Astrocyte (in vitro differentiated cells and primary cell): ENCODE results near the gene HSPA2. TPM values are rescaled to one million over a fixed set of nuclear protein-coding genes. Genes with fewer than 3 reads are reported as not detected.

Experiments
- DNase-seq: peaks from one replicate; pipeline ENCODE4 v3.0.0-alpha.2; 2010; ENCODE audit warnings: low read depth
- FAIRE-seq: peaks from 2 replicates; lab custom pipeline; 2011; peaks lifted over from hg19 to GRCh38; lab: Jason Lieb, UNC
- H2AFZ ChIP-seq: 2 replicates; pipeline ENCODE4 v1.6.0; 2012; ENCODE audit warnings: low read depth, low read length, inconsistent platforms
- H3K27ac ChIP-seq: 2 replicates; pipeline ENCODE4 v1.5.1; 2011; ENCODE audit warnings: low read depth, low read length, inconsistent platforms
- H3K27me3 ChIP-seq: 2 replicates; pipeline ENCODE4 v1.6.0; 2011; ENCODE audit warnings: low read length, inconsistent platforms; ENCODE audit not compliant: insufficient read depth
- H3K36me3 ChIP-seq: 2 replicates; pipeline ENCODE4 v1.5.1; 2011; ENCODE audit warnings: low read length, inconsistent platforms; ENCODE audit not compliant: insufficient read depth
- H3K4me1 ChIP-seq: 2 replicates; pipeline ENCODE4 v1.5.1; 2011; ENCODE audit warnings: low read length, inconsistent platforms; ENCODE audit not compliant: insufficient read depth
- H3K4me2 ChIP-seq: 2 replicates; pipeline ENCODE4 v1.6.0; 2012; ENCODE audit warnings: low read length, inconsistent platforms
- H3K4me3 ChIP-seq: 2 replicates; pipeline ENCODE4 v1.5.1; 2011; ENCODE audit warnings: low read depth, mild to moderate bottlenecking, low read length, inconsistent platforms; ENCODE audit not compliant: insufficient read depth
- H3K79me2 ChIP-seq: 2 replicates; pipeline ENCODE4 v1.6.0; 2012; ENCODE audit warnings: mild to moderate bottlenecking, low read length, inconsistent platforms; ENCODE audit not compliant: insufficient read depth
- H3K9ac ChIP-seq: 2 replicates; pipeline ENCODE4 v1.6.0; 2012; ENCODE audit warnings: mild to moderate bottlenecking, low read length, inconsistent platforms
- H3K9me3 ChIP-seq: 2 replicates; pipeline ENCODE4 v1.5.1; 2012; ENCODE audit warnings: low read depth, mild to moderate bottlenecking, low read length, inconsistent platforms; ENCODE audit not compliant: insufficient read depth
- H4K20me1 ChIP-seq: 2 replicates; pipeline ENCODE4 v1.6.0; 2012; ENCODE audit warnings: low read length, inconsistent platforms; ENCODE audit not compliant: insufficient read depth
- H3K27ac Mint-ChIP-seq: one replicate; pipeline ENCODE4 v1.8.0; 2021; ENCODE audit warnings: mild to moderate bottlenecking, mixed read lengths; ENCODE audit not compliant: unreplicated experiment
- H3K27me3 Mint-ChIP-seq: one replicate; pipeline ENCODE4 v1.8.0; 2021; ENCODE audit warnings: low read depth, mixed read lengths; ENCODE audit not compliant: unreplicated experiment
- H3K36me3 Mint-ChIP-seq: one replicate; pipeline ENCODE4 v1.8.0; 2021; ENCODE audit warnings: low read depth, mixed read lengths; ENCODE audit not compliant: unreplicated experiment
- H3K4me1 Mint-ChIP-seq: one replicate; pipeline ENCODE4 v1.8.0; 2021; ENCODE audit warnings: low read depth, mixed read lengths; ENCODE audit not compliant: unreplicated experiment
- H3K4me3 Mint-ChIP-seq: one replicate; pipeline ENCODE4 v1.8.0; 2021; ENCODE audit warnings: mild to moderate bottlenecking, moderate library complexity, mixed read lengths; ENCODE audit not compliant: unreplicated experiment
- H3K9me3 Mint-ChIP-seq: one replicate; pipeline ENCODE4 v1.8.0; 2021; ENCODE audit warnings: mild to moderate bottlenecking, mixed read lengths; ENCODE audit not compliant: unreplicated experiment
- EZH2 ChIP-seq: IDR thresholded peaks from 2 replicates; pipeline ENCODE4 v1.6.1; 2012; ENCODE audit warnings: mild to moderate bottlenecking, low read length, inconsistent platforms; ENCODE audit not compliant: insufficient read depth
- total RNA-seq: library from RNA; stranded (reverse); gene quantifications from 2 replicates; pipeline ENCODE4 v1.2.1, GENCODE V29; 2021
- TF ChIP-seq, protein P1 (sequence below): IDR thresholded peaks from 2 replicates; pipeline ENCODE4 v1.5.1; 2011; ENCODE audit warnings: low read depth, mild to moderate bottlenecking, inconsistent platforms, low read length, moderate library complexity; ENCODE audit not compliant: insufficient read depth

Gene HSPA2
- total RNA-seq, 1 donor from 2014 or later, result 2.8 TPM

DNA sequence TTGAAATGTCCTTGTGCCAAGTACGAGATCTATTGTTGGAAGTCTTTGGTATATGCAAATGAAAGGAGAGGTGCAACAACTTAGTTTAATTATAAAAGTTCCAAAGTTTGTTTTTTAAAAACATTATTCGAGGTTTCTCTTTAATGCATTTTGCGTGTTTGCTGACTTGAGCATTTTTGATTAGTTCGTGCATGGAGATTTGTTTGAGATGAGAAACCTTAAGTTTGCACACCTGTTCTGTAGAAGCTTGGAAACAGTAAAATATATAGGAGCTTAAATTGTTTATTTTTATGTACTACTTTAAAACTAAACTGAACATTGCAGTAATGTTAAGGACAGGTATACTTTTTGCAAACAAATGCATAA is 2.3 kb downstream of the HSPA2 start:
- Histone ChIP-seq H3K4me1 (peaks cover 18% of the 10 kb centered on the region), H3K79me2 (peaks cover 10% of the 10 kb centered on the region), H3K9me3 (peaks cover 15% of the 10 kb centered on the region), H3K4me2 (peak overlapping the region; percentile 91), H4K20me1 (peaks cover 9% of the 10 kb centered on the region), H3K27ac (no peak overlapping the region), H2AFZ (no peak overlapping the region), H3K9ac (no peak overlapping the region), H3K27me3 (peaks cover 18% of the 10 kb centered on the region), H3K4me3 (peak overlapping the region; percentile 61), H3K36me3 (no peaks in the 10 kb centered on the region)
- no peak for DNase-seq
- Mint-ChIP-seq H3K36me3 (peaks cover 6% of the 10 kb centered on the region), H3K9me3 (peaks cover 6% of the 10 kb centered on the region), H3K27ac (no peak overlapping the region), H3K27me3 (no peaks in the 10 kb centered on the region), H3K4me3 (no peak overlapping the region), H3K4me1 (peaks cover 7% of the 10 kb centered on the region)
- FAIRE-seq, result no peak
- TF ChIP-seq, protein P1, sequence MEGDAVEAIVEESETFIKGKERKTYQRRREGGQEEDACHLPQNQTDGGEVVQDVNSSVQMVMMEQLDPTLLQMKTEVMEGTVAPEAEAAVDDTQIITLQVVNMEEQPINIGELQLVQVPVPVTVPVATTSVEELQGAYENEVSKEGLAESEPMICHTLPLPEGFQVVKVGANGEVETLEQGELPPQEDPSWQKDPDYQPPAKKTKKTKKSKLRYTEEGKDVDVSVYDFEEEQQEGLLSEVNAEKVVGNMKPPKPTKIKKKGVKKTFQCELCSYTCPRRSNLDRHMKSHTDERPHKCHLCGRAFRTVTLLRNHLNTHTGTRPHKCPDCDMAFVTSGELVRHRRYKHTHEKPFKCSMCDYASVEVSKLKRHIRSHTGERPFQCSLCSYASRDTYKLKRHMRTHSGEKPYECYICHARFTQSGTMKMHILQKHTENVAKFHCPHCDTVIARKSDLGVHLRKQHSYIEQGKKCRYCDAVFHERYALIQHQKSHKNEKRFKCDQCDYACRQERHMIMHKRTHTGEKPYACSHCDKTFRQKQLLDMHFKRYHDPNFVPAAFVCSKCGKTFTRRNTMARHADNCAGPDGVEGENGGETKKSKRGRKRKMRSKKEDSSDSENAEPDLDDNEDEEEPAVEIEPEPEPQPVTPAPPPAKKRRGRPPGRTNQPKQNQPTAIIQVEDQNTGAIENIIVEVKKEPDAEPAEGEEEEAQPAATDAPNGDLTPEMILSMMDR, result no peak
- TF ChIP-seq EZH2, result no peak

DNA sequence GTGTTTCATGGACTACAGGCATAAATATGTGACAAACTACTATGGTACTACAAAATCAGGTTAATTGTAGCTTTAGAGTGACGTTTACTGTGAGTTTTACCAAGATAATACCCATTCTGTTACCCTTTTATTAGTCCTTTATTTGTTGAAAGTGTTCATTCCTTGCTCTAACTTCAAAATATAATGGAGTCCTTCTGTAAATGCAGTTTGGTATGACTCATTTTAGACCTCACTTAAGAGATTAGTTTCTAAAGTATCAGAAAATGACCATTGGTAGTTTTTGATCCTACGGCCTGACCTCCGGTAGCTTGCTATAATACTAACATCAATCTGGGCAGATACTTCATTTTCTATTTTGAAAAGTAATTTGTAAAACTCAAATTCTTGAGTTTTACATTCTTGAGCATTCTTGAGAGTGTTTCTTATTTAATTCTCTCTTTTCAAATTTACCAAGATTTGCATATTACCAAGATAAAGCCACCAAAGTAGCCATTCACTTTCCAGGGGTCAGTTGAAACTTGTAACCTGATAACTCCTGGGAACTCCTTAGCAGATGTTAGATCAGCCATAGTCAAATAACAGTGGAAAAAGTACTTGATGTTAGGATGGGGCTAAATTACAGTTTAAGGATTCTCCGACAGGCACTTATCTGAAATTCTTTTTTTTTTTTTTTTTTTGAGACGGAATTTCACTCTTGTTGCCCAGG is 4.2 kb downstream of the HSPA2 start:
- H3K27me3 Mint-ChIP-seq, result peaks cover 5% of the 10 kb centered on the region
- H3K9ac ChIP-seq, result no peak overlapping the region
- H3K4me1 ChIP-seq, result peaks cover 22% of the 10 kb centered on the region
- no peak for FAIRE-seq
- H3K9me3 Mint-ChIP-seq, result peaks cover 4% of the 10 kb centered on the region
- H3K4me3 Mint-ChIP-seq, result no peak overlapping the region
- no peak overlapping the region for H3K27ac ChIP-seq
- H3K36me3 Mint-ChIP-seq, result peaks cover 6% of the 10 kb centered on the region
- H3K4me1 Mint-ChIP-seq, result peaks cover 17% of the 10 kb centered on the region
- DNase-seq, result no peak
- H3K79me2 ChIP-seq, result peaks cover 10% of the 10 kb centered on the region
- no peak overlapping the region for H3K27ac Mint-ChIP-seq
- TF ChIP-seq, protein P1, result no peak
- TF ChIP-seq EZH2, result no peak
- peaks cover 15% of the 10 kb centered on the region for H3K9me3 ChIP-seq
- no peak overlapping the region for H3K4me3 ChIP-seq
- peaks cover 9% of the 10 kb centered on the region for H4K20me1 ChIP-seq
- peaks cover 18% of the 10 kb centered on the region for H3K27me3 ChIP-seq
- no peaks in the 10 kb centered on the region for H3K36me3 ChIP-seq
- no peak overlapping the region for H2AFZ ChIP-seq
- H3K4me2 ChIP-seq, result no peak overlapping the region

DNA sequence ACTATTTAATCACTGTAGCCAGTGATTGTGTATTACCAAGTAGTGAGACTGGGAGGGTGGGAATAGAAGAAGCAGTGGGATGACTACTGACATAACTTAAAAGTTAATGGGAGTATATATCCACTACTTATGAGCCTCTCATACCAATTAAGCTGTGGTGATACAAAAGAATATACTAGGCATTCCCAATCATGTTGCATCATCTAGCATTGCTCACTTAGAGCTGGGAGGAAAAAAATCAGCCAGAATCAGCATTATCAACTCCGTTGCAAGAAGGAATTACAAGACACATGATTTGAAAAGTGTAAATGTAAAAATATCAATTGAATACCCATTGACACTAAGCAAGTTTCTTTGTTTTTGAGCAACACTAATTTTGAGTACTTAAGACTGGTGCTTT is 8.5 kb downstream of the HSPA2 start:
- Histone ChIP-seq H3K4me3 (no peak overlapping the region), H3K9ac (no peak overlapping the region), H4K20me1 (no peaks in the 10 kb centered on the region), H3K36me3 (no peaks in the 10 kb centered on the region), H3K79me2 (no peaks in the 10 kb centered on the region), H3K27me3 (peaks cover 20% of the 10 kb centered on the region), H3K4me2 (no peak overlapping the region), H3K27ac (no peak overlapping the region), H3K9me3 (no peaks in the 10 kb centered on the region), H2AFZ (no peak overlapping the region), H3K4me1 (peaks cover 10% of the 10 kb centered on the region)
- Mint-ChIP-seq H3K36me3 (no peaks in the 10 kb centered on the region), H3K4me1 (peaks cover 16% of the 10 kb centered on the region), H3K9me3 (no peaks in the 10 kb centered on the region), H3K27ac (peak overlapping the region; percentile 51), H3K4me3 (no peak overlapping the region), H3K27me3 (peaks cover 15% of the 10 kb centered on the region)
- DNase-seq (no peak), FAIRE-seq (no peak)
- TF ChIP-seq EZH2, result no peak
- TF ChIP-seq, protein P1, result no peak
